CMK (cell line): Measurements from ENCODE around the gene RAI1.
A peak's percentile ranks its signal among the peaks of the same experiment; 100 is the strongest.

Experiments used
- DNase-seq: peaks from one replicate; pipeline ENCODE4 v3.0.0-alpha.2; 2010; ENCODE audit warnings: low read depth

Gene RAI1

GRCh38 chr17:17716837-17717523 is 35.7 kb downstream of the RAI1 start:
- DNase-seq, result no peak

- DNase-seq, result no peak
Observed at GRCh38 chr17:17718251-17718650, 37.0 kb downstream of the RAI1 start.

- DNase-seq, result no peak
Observed at GRCh38 chr17:17719199-17719940, 38.1 kb downstream of the RAI1 start.

GRCh38 chr17:17719966-17720543 is 38.8 kb downstream of the RAI1 start:
- no peak for DNase-seq

- no peak for DNase-seq
Observed at GRCh38 chr17:17721140-17721668, 39.9 kb downstream of the RAI1 start.

- no peak for DNase-seq
Observed at GRCh38 chr17:17722081-17722905, 41.0 kb downstream of the RAI1 start.

GRCh38 chr17:17722906-17723353 is 41.7 kb downstream of the RAI1 start:
- no peak for DNase-seq

GRCh38 chr17:17723354-17724261 is 42.4 kb downstream of the RAI1 start:
- peak; percentile 44 for DNase-seq

- DNase-seq, result peak; percentile 38
Observed at GRCh38 chr17:17724307-17725010, 43.2 kb downstream of the RAI1 start.

GRCh38 chr17:17725011-17725751 is 43.9 kb downstream of the RAI1 start:
- DNase-seq, result no peak

GRCh38 chr17:17725752-17726457 is 44.6 kb downstream of the RAI1 start:
- no peak for DNase-seq

- DNase-seq, result no peak
Observed at GRCh38 chr17:17726458-17727060, 45.3 kb downstream of the RAI1 start.

- no peak for DNase-seq
Observed at GRCh38 chr17:17727111-17727659, 45.9 kb downstream of the RAI1 start.

GRCh38 chr17:17728146-17728545 is 46.9 kb downstream of the RAI1 start:
- DNase-seq, result no peak

GRCh38 chr17:17728550-17729251 is 47.4 kb downstream of the RAI1 start:
- no peak for DNase-seq

GRCh38 chr17:17729620-17730249 is 48.5 kb downstream of the RAI1 start:
- no peak for DNase-seq
